ENCODE results near the gene CKM.
"Not testable (repeated sequence)": the region's sequence is repeated elsewhere in the genome, so short reads cannot be mapped to it uniquely, and the experiment has no call there.

The CKM gene

GRCh38 chr19:45271098-45271734 lies 51.5 kb downstream of the CKM start:
- no peak overlapping the region for H3K27ac ChIP-seq
- TF ChIP-seq CTCF (conservative IDR thresholded peaks at IDR 0.05) (no peak), ZFX (IDR thresholded peaks at IDR 0.05) (no peak)

- not testable (repeated sequence) for H3K27ac ChIP-seq
Measured at GRCh38 chr19:45269939-45270338, 52.7 kb downstream of the CKM start.

- no peak overlapping the region for H3K27ac ChIP-seq
- no peak for TF ChIP-seq ZFX (IDR thresholded peaks at IDR 0.05)
- no peak for TF ChIP-seq CTCF (conservative IDR thresholded peaks at IDR 0.05)
Measured at GRCh38 chr19:45267296-45267695, 55.4 kb downstream of the CKM start.

GRCh38 chr19:45265375-45265774 lies 57.3 kb downstream of the CKM start:
- no peak for TF ChIP-seq CTCF (conservative IDR thresholded peaks at IDR 0.05)
- TF ChIP-seq ZFX (IDR thresholded peaks at IDR 0.05): no peak

GRCh38 chr19:45264781-45265317 lies 57.8 kb downstream of the CKM start:
- no peak for TF ChIP-seq ZFX (IDR thresholded peaks at IDR 0.05)
- no peak for TF ChIP-seq CTCF (conservative IDR thresholded peaks at IDR 0.05)
- no peak overlapping the region for H3K27ac ChIP-seq

More at GRCh38 chr19:45265375-45265774, 57.3 kb downstream of the CKM start:
- H3K27ac ChIP-seq: no peak overlapping the region

GRCh38 chr19:45263013-45263412 lies 59.7 kb downstream of the CKM start:
- TF ChIP-seq CTCF (conservative IDR thresholded peaks at IDR 0.05): no peak
- no peak for TF ChIP-seq ZFX (IDR thresholded peaks at IDR 0.05)
- no peak overlapping the region for H3K27ac ChIP-seq

GRCh38 chr19:45262570-45262969 lies 60.1 kb downstream of the CKM start:
- TF ChIP-seq CTCF (conservative IDR thresholded peaks at IDR 0.05) (no peak), ZFX (IDR thresholded peaks at IDR 0.05) (no peak)
- no peak overlapping the region for H3K27ac ChIP-seq

GRCh38 chr19:45258862-45259261 lies 63.8 kb downstream of the CKM start:
- no peak overlapping the region for H3K27ac ChIP-seq
- TF ChIP-seq ZFX (IDR thresholded peaks at IDR 0.05): no peak
- no peak for TF ChIP-seq CTCF (conservative IDR thresholded peaks at IDR 0.05)

All from C4-2B (cell line).